HCT116 (cell line): Measurements from ENCODE around the gene DENND2D. TPM values are rescaled to one million over a fixed set of nuclear protein-coding genes. Genes with fewer than 3 reads are reported as not detected.

Source experiments
- ATAC-seq: fragments of 200-7000 bp; cut with Tn5 transposase; 2 replicates; pipeline ENCODE4 v1.9.1; 2020; ENCODE audit warnings: mild to moderate bottlenecking, moderate library complexity
- BruUV-seq: library from RNA; stranded (reverse); fragments of 400-500 nt; replicated peaks from 2 replicates; lab custom pipeline; 2021; lab: Mats Ljungman, UMichigan
- CTCF ChIA-PET: fragments of 300-600 bp; sonication (Branson Sonifier 250); formaldehyde crosslinking; loops from one replicate; lab custom pipeline; 2021; ENCODE audit warnings: antibody characterized with exemption; lab: Charles Lee
- POLR2A ChIA-PET: fragments of 300-600, 350-600 bp; sonication (Branson Sonifier 250); formaldehyde crosslinking; loops from one replicate; lab custom pipeline; 2021; ENCODE audit warnings: antibody characterized with exemption; lab: Charles Lee
- RAD21 ChIA-PET, 2 experiments: fragments of 300-600 bp; sonication (Branson Sonifier 250); formaldehyde crosslinking; loops; one replicate each; lab custom pipeline; 2023; ENCODE audit warnings: low total read pairs in 2 of 2; ENCODE audit not compliant: uncharacterized antibody in 2 of 2, unreplicated experiment in 2 of 2, low non-redundant PET in 1 of 2; lab: Charles Lee
- DNase-seq: peaks from one replicate; pipeline ENCODE4 v3.0.0-alpha.2; 2010; ENCODE audit warnings: low read depth, low spot score
- H2AFZ ChIP-seq: fragments of 200-600 bp; shearing (Covaris generic), sonication (generic); 2 replicates; pipeline ENCODE4 v1.6.1; 2017; ENCODE audit warnings: low read depth, mixed run types, mixed read lengths, antibody characterized with exemption, low read length; ENCODE audit not compliant: poor library complexity, severe bottlenecking
- H3K27ac ChIP-seq: 2 replicates; pipeline ENCODE4 v1.5.1; 2012; ENCODE audit warnings: low read depth, low read length
- H3K27me3 ChIP-seq: fragments of 200-600 bp; sonication (generic); 2 replicates; pipeline ENCODE4 v1.6.1; 2016; ENCODE audit warnings: mixed run types, low read length, mixed read lengths; ENCODE audit not compliant: insufficient read depth
- H3K36me3 ChIP-seq, 2 experiments: fragments of 200-500 bp in 1 of 2; fragments of 200-600 bp in 1 of 2; sonication (Bioruptor generic) in 1 of 2; sonication (generic) in 1 of 2; 2 replicates each; pipeline versions ENCODE4 v1.5.1 to v1.6.1; 2014 to 2016; ENCODE audit warnings: low read length in 2 of 2, inconsistent platforms in 1 of 2, mixed read lengths in 1 of 2, mixed run types in 1 of 2; ENCODE audit not compliant: insufficient read depth in 2 of 2, control insufficient read depth in 1 of 2
- H3K4me1 ChIP-seq, 2 experiments: fragments of 200-600 bp in 1 of 2; sonication (generic) in 1 of 2; 2 replicates each; pipeline versions ENCODE4 v1.5.1 to v1.6.1; 2012 to 2017; ENCODE audit warnings: low read length in 2 of 2, inconsistent platforms in 1 of 2, mild to moderate bottlenecking in 1 of 2, mixed read lengths in 1 of 2, mixed run types in 1 of 2, moderate library complexity in 1 of 2; ENCODE audit not compliant: insufficient read depth in 2 of 2, control insufficient read depth in 1 of 2
- H3K4me2 ChIP-seq: fragments of 200-600 bp; sonication (generic); 2 replicates; pipeline ENCODE4 v1.6.1; 2017; ENCODE audit warnings: mixed run types, low read length, mixed read lengths
- H3K4me3 ChIP-seq, 2 experiments: fragments of 200-600 bp in 1 of 2; sonication (generic) in 1 of 2; replicated peaks in 1 of 2; 2 replicates each; pipeline ENCODE4 v1.5.1; 2011 to 2016; ENCODE audit warnings: low read length in 2 of 2, control low read depth in 1 of 2, low read depth in 1 of 2, mild to moderate bottlenecking in 1 of 2, mixed read lengths in 1 of 2, mixed run types in 1 of 2
- H3K79me2 ChIP-seq: fragments of 200-600 bp; sonication (generic); 2 replicates; pipeline ENCODE4 v1.6.1; 2017; ENCODE audit warnings: mild to moderate bottlenecking, mixed run types, low read length, moderate library complexity, mixed read lengths; ENCODE audit not compliant: insufficient read depth
- H3K9ac ChIP-seq: fragments of 200-600 bp; sonication (generic); 2 replicates; pipeline ENCODE4 v1.6.1; 2016; ENCODE audit warnings: low read length, mixed read lengths
- H3K9me2 ChIP-seq: fragments of 200-600 bp; sonication (generic), shearing (Covaris generic); 2 replicates; pipeline ENCODE4 v1.6.1; 2017; ENCODE audit warnings: mixed run types, mild to moderate bottlenecking, moderate library complexity; ENCODE audit not compliant: insufficient read depth
- H3K9me3 ChIP-seq, 2 experiments: fragments of 200-500 bp in 1 of 2; fragments of 200-600 bp in 1 of 2; sonication (Bioruptor generic) in 1 of 2; sonication (generic) in 1 of 2; 2 replicates each; pipeline ENCODE4 v1.6.1; 2014 to 2017; ENCODE audit warnings: low read length in 2 of 2, mixed read lengths in 2 of 2, inconsistent platforms in 1 of 2, low read depth in 1 of 2, mild to moderate bottlenecking in 1 of 2, mixed run types in 1 of 2, moderate library complexity in 1 of 2; ENCODE audit not compliant: control insufficient read depth in 1 of 2, insufficient read depth in 1 of 2
- H4K20me1 ChIP-seq: fragments of 200-600 bp; sonication (generic), shearing (Covaris generic); 2 replicates; pipeline ENCODE4 v1.6.1; 2017; ENCODE audit warnings: mixed run types, mild to moderate bottlenecking, moderate library complexity; ENCODE audit not compliant: insufficient read depth
- CBX3 ChIP-seq: IDR thresholded peaks from 2 replicates; pipeline ENCODE4 v1.6.1; 2012; ENCODE audit warnings: low read depth
- ELF1 ChIP-seq: IDR thresholded peaks from 2 replicates; pipeline ENCODE4 v1.6.1; 2012; ENCODE audit warnings: low read depth, borderline replicate concordance
- EZH2 ChIP-seq: fragments of 200-600 bp; sonication (generic); IDR thresholded peaks from 2 replicates; pipeline ENCODE4 v1.6.1; 2017; ENCODE audit warnings: antibody characterized with exemption, mixed run types
- EZH2phosphoT487 ChIP-seq: fragments of 200-600 bp; IDR thresholded peaks from 2 replicates; pipeline ENCODE4 v1.6.1; 2018; ENCODE audit warnings: antibody characterized with exemption, borderline replicate concordance
- JUND ChIP-seq: IDR thresholded peaks from 2 replicates; pipeline ENCODE4 v1.6.1; 2012
- POLR2A ChIP-seq: IDR thresholded peaks from 2 replicates; pipeline ENCODE4 v1.7.0; 2011; ENCODE audit warnings: borderline replicate concordance; ENCODE audit not compliant: insufficient read depth, insufficient read length; ENCODE audit errors: extremely low read depth
- POLR2AphosphoS5 ChIP-seq: IDR thresholded peaks from 2 replicates; pipeline ENCODE4 v1.6.1; 2011; ENCODE audit warnings: mild to moderate bottlenecking, low read depth, low read length, moderate library complexity
- REST ChIP-seq: IDR thresholded peaks from 2 replicates; pipeline ENCODE4 v1.6.1; 2012; ENCODE audit warnings: low read depth
- SIN3A ChIP-seq: IDR thresholded peaks from 2 replicates; pipeline ENCODE4 v1.6.1; 2012; ENCODE audit warnings: low read depth
- SRF ChIP-seq: IDR thresholded peaks from 2 replicates; pipeline ENCODE4 v1.6.1; 2012; ENCODE audit warnings: low read depth
- TCF7L2 ChIP-seq: IDR thresholded peaks from 2 replicates; pipeline ENCODE4 v1.7.0; 2011; ENCODE audit warnings: borderline replicate concordance, inconsistent platforms; ENCODE audit not compliant: insufficient read depth, insufficient read length; ENCODE audit errors: extremely low read depth
- YY1 ChIP-seq: IDR thresholded peaks from 2 replicates; pipeline ENCODE4 v1.6.1; 2011; ENCODE audit warnings: low read length, low read depth, moderate library complexity, mild to moderate bottlenecking; ENCODE audit not compliant: insufficient replicate concordance; ENCODE audit errors: extremely low read depth
- ZNF274 ChIP-seq: fragments of 200-500 bp; sonication (Bioruptor generic); IDR thresholded peaks from 2 replicates; pipeline ENCODE4 v1.6.1; 2014; ENCODE audit warnings: mild to moderate bottlenecking, low read depth, low read length, inconsistent platforms
- intact Hi-C: fragments of 100-400 bp; cut with micrococcal nuclease; formaldehyde crosslinking; loops from 2 replicates; pipeline ENCODE4 v1.10.0; 2022
- total RNA-seq: library from RNA; stranded (reverse); gene quantifications from one replicate; pipeline ENCODE4 v1.2.1, GENCODE V29; 2021; ENCODE audit not compliant: unreplicated experiment
- TF ChIP-seq, protein P1 (sequence below): IDR thresholded peaks from 2 replicates; pipeline ENCODE4 v1.6.1; 2012
- TF ChIP-seq, protein P2 (sequence below): IDR thresholded peaks from 2 replicates; pipeline ENCODE4 v1.6.1; 2012

DENND2D gene
- total RNA-seq, 1 experiment from 2014 or later: 31.9 TPM

- TF ChIP-seq REST (no peak), ZNF274 (no peak), CBX3 (no peak), EZH2 (no peak)
- TF ChIP-seq, all 23 proteins: peak for 0
Measured at GRCh38 chr1:111193712-111194480, 6.5 kb downstream of the DENND2D start (continued).

DNA sequence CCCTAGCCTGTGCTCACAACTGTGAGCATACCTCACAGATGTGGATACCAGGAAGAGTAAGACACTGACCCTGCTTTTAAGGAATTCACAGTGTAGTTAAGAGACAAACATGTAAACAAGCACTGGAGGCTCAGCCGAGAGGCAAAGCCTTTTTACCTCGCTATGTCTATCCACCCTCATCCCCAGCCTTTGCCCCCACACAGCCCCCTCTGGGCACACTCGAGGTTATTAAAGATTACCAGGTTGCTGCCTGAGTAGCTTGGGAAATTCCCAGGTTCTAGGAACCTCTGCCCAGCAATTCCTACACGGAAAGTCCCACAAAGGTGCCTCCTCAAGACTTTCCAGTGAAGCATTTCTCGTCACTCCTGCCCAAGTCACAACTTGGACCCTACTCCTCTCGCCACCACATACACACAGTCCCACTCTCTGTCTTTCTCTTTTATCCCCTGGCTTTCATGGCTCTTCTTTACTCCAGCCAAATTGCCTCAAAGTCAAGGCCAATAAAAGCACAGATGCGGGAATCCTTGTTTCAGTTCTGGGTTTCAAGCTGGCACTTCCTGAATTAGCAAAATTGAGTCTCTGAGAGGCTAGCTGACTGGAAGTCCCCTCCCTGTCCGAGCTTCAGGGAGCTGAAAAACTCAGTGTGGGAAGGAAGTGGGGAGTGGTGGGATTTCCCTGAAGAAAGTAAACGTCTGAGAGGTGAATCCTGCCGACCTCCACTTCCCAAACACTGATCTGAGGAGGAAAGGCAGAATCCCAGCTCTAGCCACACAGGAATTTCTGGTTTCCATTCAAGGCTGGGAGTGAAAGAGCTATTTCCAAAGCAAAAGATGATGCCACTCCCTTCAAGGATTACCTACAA, 7.6 kb downstream of the DENND2D start:
- Histone ChIP-seq H3K36me3 (peaks cover 0 to 35% of the 10 kb centered on the region in 2 experiments; a peak in 3 of 4 replicates), H3K9me3 (no peaks in the 10 kb centered on the region), H3K27me3 (no peaks in the 10 kb centered on the region), H3K9me2 (no peaks in the 10 kb centered on the region), H2AFZ (no peak overlapping the region), H3K4me2 (no peak overlapping the region), H3K4me3 (no peak overlapping the region), H3K9ac (no peak overlapping the region), H3K27ac (no peak overlapping the region), H4K20me1 (no peaks in the 10 kb centered on the region), H3K4me1 (no peaks in the 10 kb centered on the region), H3K79me2 (no peaks in the 10 kb centered on the region)
- BruUV-seq: no TSS peak
- intact Hi-C loops: no loop called here
- ChIA-PET POLR2A (interaction anchor here (1.1 kb wide), 1 partner anchor 10 kb away, joined by 3 read pairs; no protein-coding TSS in a partner anchor), RAD21 (no interaction called here), CTCF (no interaction called here)
- no peak for ATAC-seq
- DNase-seq: no peak
- TF ChIP-seq SRF (no peak), ELF1 (no peak), YY1 (no peak), POLR2A (no peak), SIN3A (no peak), EZH2phosphoT487 (no peak), TCF7L2 (no peak), JUND (no peak), REST (no peak), EZH2 (no peak), ZNF274 (no peak), POLR2AphosphoS5 (no peak)
- TF ChIP-seq, protein P1, sequence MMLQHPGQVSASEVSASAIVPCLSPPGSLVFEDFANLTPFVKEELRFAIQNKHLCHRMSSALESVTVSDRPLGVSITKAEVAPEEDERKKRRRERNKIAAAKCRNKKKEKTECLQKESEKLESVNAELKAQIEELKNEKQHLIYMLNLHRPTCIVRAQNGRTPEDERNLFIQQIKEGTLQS: no peak
- TF ChIP-seq, protein P2, sequence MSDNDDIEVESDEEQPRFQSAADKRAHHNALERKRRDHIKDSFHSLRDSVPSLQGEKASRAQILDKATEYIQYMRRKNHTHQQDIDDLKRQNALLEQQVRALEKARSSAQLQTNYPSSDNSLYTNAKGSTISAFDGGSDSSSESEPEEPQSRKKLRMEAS: no peak
